Measurements from ENCODE around the gene SLC7A14.

GRCh38 chr3:170469151-170470062 lies 116.5 kb downstream of the SLC7A14 start:
- TF ChIP-seq CTCF (IDR thresholded peaks at IDR 0.05; ENCODE audit: borderline replicate concordance, extremely low read depth, low read length, poor library complexity, severe bottlenecking) (no peak), EZH2 (IDR thresholded peaks at IDR 0.05; ENCODE audit: borderline replicate concordance, low read depth, low read length, severe bottlenecking) (no peak)
